Progenitor cell of endocrine pancreas (in vitro differentiated cells): ENCODE measurements around the gene CPED1. TPM values are rescaled to one million over a fixed set of nuclear protein-coding genes. Genes with fewer than 3 reads are reported as not detected.

Experiments
- DNase-seq: peaks from one replicate; pipeline ENCODE4 v3.0.0; 2021; ENCODE audit warnings: low spot score; ENCODE audit not compliant: unreplicated experiment
- H3K27ac Mint-ChIP-seq: 2 replicates; pipeline ENCODE4 v1.8.0; 2021; ENCODE audit warnings: mild to moderate bottlenecking, moderate library complexity, mixed read lengths
- H3K27me3 Mint-ChIP-seq: 2 replicates; pipeline ENCODE4 v1.8.0; 2021; ENCODE audit warnings: mixed read lengths
- H3K36me3 Mint-ChIP-seq: 2 replicates; pipeline ENCODE4 v1.8.0; 2022; ENCODE audit warnings: mixed read lengths; ENCODE audit not compliant: insufficient read depth
- H3K4me1 Mint-ChIP-seq: 2 replicates; pipeline ENCODE4 v1.8.0; 2021; ENCODE audit warnings: low read depth, mixed read lengths
- H3K4me3 Mint-ChIP-seq: 2 replicates; pipeline ENCODE4 v1.8.0; 2021; ENCODE audit warnings: low read depth, mild to moderate bottlenecking, moderate library complexity, mixed read lengths
- H3K9me3 Mint-ChIP-seq: 2 replicates; pipeline ENCODE4 v1.8.0; 2021; ENCODE audit warnings: low read depth, mixed read lengths
- CTCF ChIP-seq: fragments of 200-600 bp; sonication (generic); IDR thresholded peaks from one replicate; pipeline ENCODE4 v1.5.0; 2021; ENCODE audit warnings: antibody characterized with exemption, mild to moderate bottlenecking; ENCODE audit not compliant: unreplicated experiment
- total RNA-seq: library from RNA; stranded (reverse); gene quantifications from 2 replicates; pipeline ENCODE4 v1.2.1, GENCODE V29; 2021

Gene CPED1
- total RNA-seq, 1 donor from 2014 or later, result 1.1 TPM

GRCh38 chr7:121015560-121015959, 27.0 kb downstream of the CPED1 start:
- no peak for TF ChIP-seq CTCF
- Mint-ChIP-seq H3K4me3 (no peak overlapping the region), H3K4me1 (peaks cover 3% of the 10 kb centered on the region), H3K36me3 (no peaks in the 10 kb centered on the region), H3K27ac (no peak overlapping the region), H3K9me3 (no peaks in the 10 kb centered on the region), H3K27me3 (no peaks in the 10 kb centered on the region)
- DNase-seq, result no peak

- no peak for TF ChIP-seq CTCF
Observed at GRCh38 chr7:121016966-121017365, 28.5 kb downstream of the CPED1 start.

GRCh38 chr7:121017586-121017985, 29.1 kb downstream of the CPED1 start:
- Mint-ChIP-seq H3K9me3 (no peaks in the 10 kb centered on the region), H3K36me3 (no peaks in the 10 kb centered on the region), H3K27me3 (no peaks in the 10 kb centered on the region), H3K4me3 (no peak overlapping the region), H3K27ac (no peak overlapping the region), H3K4me1 (peaks cover 9% of the 10 kb centered on the region)
- no peak for TF ChIP-seq CTCF
- DNase-seq, result no peak

More at GRCh38 chr7:121016966-121017365, 28.5 kb downstream of the CPED1 start:
- Mint-ChIP-seq H3K9me3 (no peaks in the 10 kb centered on the region), H3K36me3 (no peaks in the 10 kb centered on the region), H3K27ac (no peak overlapping the region), H3K4me1 (peaks cover 4% of the 10 kb centered on the region), H3K4me3 (no peak overlapping the region), H3K27me3 (no peaks in the 10 kb centered on the region)
- DNase-seq, result no peak

GRCh38 chr7:121019018-121019417, 30.5 kb downstream of the CPED1 start:
- Mint-ChIP-seq H3K27ac (no peak overlapping the region), H3K36me3 (no peaks in the 10 kb centered on the region), H3K4me3 (no peak overlapping the region), H3K27me3 (no peaks in the 10 kb centered on the region), H3K9me3 (no peaks in the 10 kb centered on the region), H3K4me1 (peaks cover 21% of the 10 kb centered on the region)
- TF ChIP-seq CTCF, result no peak
- DNase-seq, result no peak

- no peaks in the 10 kb centered on the region for H3K9me3 Mint-ChIP-seq
- no peaks in the 10 kb centered on the region for H3K36me3 Mint-ChIP-seq
- peaks cover 30% of the 10 kb centered on the region for H3K4me1 Mint-ChIP-seq
- DNase-seq, result no peak
- no peaks in the 10 kb centered on the region for H3K27me3 Mint-ChIP-seq
- H3K4me3 Mint-ChIP-seq, result no peak overlapping the region
- H3K27ac Mint-ChIP-seq, result no peak overlapping the region
- no peak for TF ChIP-seq CTCF
Observed at GRCh38 chr7:121020249-121020988, 31.9 kb downstream of the CPED1 start.
